Measurements from ENCODE around the gene ADAMTSL1. TPM values are rescaled to one million over a fixed set of nuclear protein-coding genes. Genes with fewer than 3 reads are reported as not detected.

Gene ADAMTSL1
- total and polyA plus RNA-seq, 2 donors (not counting 3 experiments of a cell fraction or from before 2014, with no cell fraction given): 15.0 to 18.4 TPM

DNA sequence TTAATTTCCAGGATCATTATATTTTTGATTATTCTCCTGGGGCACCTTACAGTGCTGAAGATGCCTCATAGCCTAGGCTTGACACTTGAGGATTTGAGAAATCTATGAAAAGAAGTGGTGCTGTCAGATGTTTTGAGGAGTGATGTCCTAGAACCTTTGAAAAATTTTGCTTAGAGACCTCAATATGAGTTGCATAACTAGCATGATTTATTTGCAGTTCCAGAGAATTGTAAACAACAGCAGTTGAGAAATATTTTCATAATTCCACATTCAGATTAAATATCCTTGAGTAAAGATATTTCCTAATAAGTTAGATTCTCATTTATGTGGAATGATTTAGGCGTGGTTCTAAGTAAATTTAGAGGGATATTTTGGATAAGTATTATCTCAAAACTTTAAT lies 225.8 kb downstream of the ADAMTSL1 start:
- Histone ChIP-seq H3K9ac (replicated peaks; ENCODE audit: extremely low read depth, insufficient read depth, low read length) (no peak overlapping the region), H3K27ac (ENCODE audit: insufficient read depth, low read depth, low read length) (no peak overlapping the region), H3K9me1 (replicated peaks; ENCODE audit: control insufficient read depth, extremely low read depth, insufficient read depth, low read length) (no peaks in the 10 kb centered on the region), H3K4me1 (ENCODE audit: control insufficient read depth, extremely low read depth, insufficient read depth, low read length) (no peaks in the 10 kb centered on the region), H3K4me2 (ENCODE audit: insufficient read depth, low read length) (no peak overlapping the region), H2AFZ (ENCODE audit: low read depth, low read length) (no peak overlapping the region), H3K4me3 (replicated peaks in 1 of 3; ENCODE audit: insufficient read depth in 1 of 3, low read depth in 1 of 3, low read length in 3 of 3) (no peak overlapping the region), H4K20me1 (replicated peaks; ENCODE audit: control insufficient read depth, extremely low read depth, insufficient read depth, low read length) (no peaks in the 10 kb centered on the region), H3K27me3 (ENCODE audit: control insufficient read depth in 2 of 2, insufficient read depth in 2 of 2, low read length in 2 of 2) (no peaks in the 10 kb centered on the region), H3K9me3 (replicated peaks; ENCODE audit: control insufficient read depth, insufficient read depth, low read length) (no peaks in the 10 kb centered on the region), H3K79me2 (ENCODE audit: control insufficient read depth, insufficient read depth, low read length) (no peaks in the 10 kb centered on the region), H3K36me3 (ENCODE audit: control insufficient read depth in 2 of 2, extremely low read depth in 1 of 2, insufficient read depth in 2 of 2, low read length in 2 of 2) (no peaks in the 10 kb centered on the region)
- intact Hi-C loops (cut with micrococcal nuclease) (no loop called here), dilution Hi-C loops (cut with MboI; ENCODE audit: extremely low pct_ligation_motif_present, low sequenced_read_pairs) (no loop called here)
- no TSS peak for BruUV-seq (replicated peaks)
- FAIRE-seq: no peak
- TF ChIP-seq CTCF (IDR thresholded peaks at IDR 0.05; ENCODE audit: extremely low read depth in 1 of 2, insufficient read depth in 1 of 2, low read depth in 1 of 2, low read length in 2 of 2): no peak
- TF ChIP-seq FOS (IDR thresholded peaks at IDR 0.05; ENCODE audit: borderline replicate concordance, insufficient read depth, low read length): no peak
- TF ChIP-seq POLR2AphosphoS5 (IDR thresholded peaks at IDR 0.05; ENCODE audit: insufficient read depth, low read depth, low read length): no peak
- no peak for TF ChIP-seq MAX (IDR thresholded peaks at IDR 0.05; ENCODE audit: insufficient read depth, insufficient read length)
- TF ChIP-seq GATA2 (IDR thresholded peaks at IDR 0.05; ENCODE audit: insufficient read depth, insufficient read length, low read depth, low read length): no peak
- TF ChIP-seq MYC (IDR thresholded peaks at IDR 0.05; ENCODE audit: low read depth, low read length): no peak
- no peak for TF ChIP-seq POLR2A (IDR thresholded peaks at IDR 0.05; ENCODE audit: low read depth, low read length)
- TF ChIP-seq EZH2 (IDR thresholded peaks at IDR 0.05; ENCODE audit: borderline replicate concordance, low read depth, low read length, severe bottlenecking): no peak
- TF ChIP-seq JUN (IDR thresholded peaks at IDR 0.05; ENCODE audit: borderline replicate concordance, insufficient read depth, insufficient read length, low read depth): no peak
- POLR2A ChIA-PET: no interaction called here
- CTCF ChIA-PET: no interaction called here
- DNase-seq (ENCODE audit: low read depth, low spot score): no peak
